HL-60 (cell line): ENCODE measurements around the gene ZBTB44.

Experiments used
- CTCF ChIP-seq: IDR thresholded peaks from one replicate; pipeline ENCODE4 v1.5.1; 2011; ENCODE audit warnings: low read length, control low read depth, inconsistent platforms; ENCODE audit not compliant: insufficient read depth
- GABPA ChIP-seq: IDR thresholded peaks from 2 replicates; pipeline ENCODE4 v1.6.1; 2012; ENCODE audit warnings: low read depth
- POLR2AphosphoS5 ChIP-seq: IDR thresholded peaks from 2 replicates; pipeline ENCODE4 v1.6.1; 2012; ENCODE audit warnings: low read depth

- no peak for TF ChIP-seq CTCF
- no peak for TF ChIP-seq POLR2AphosphoS5
- no peak for TF ChIP-seq GABPA
Measured at GRCh38 chr11:130247319-130247718, 67.4 kb downstream of the ZBTB44 start.
